ENCODE data around the gene MLC1.
A peak's percentile ranks its signal among the peaks of the same experiment; 100 is the strongest.

The MLC1 gene

GRCh38 chr22:50082197-50082715, 3.0 kb downstream of the MLC1 start:
- no peak overlapping the region for H3K4ac ChIP-seq (ENCODE audit: low read depth in 1 of 2, low read length in 2 of 2)
- no peak overlapping the region for H4K91ac ChIP-seq (ENCODE audit: low read length)
- H3K27ac ChIP-seq (ENCODE audit: low read length, poor library complexity, severe bottlenecking): no peak overlapping the region
- H3K4me1 ChIP-seq (ENCODE audit: control insufficient read depth, insufficient read depth, low read depth, low read length): peaks cover 2% of the 10 kb centered on the region
- H4K8ac ChIP-seq (ENCODE audit: low read length): no peak overlapping the region
- DNase-seq: no peak
- no peak overlapping the region for H2BK12ac ChIP-seq (ENCODE audit: low read length in 2 of 2)
- H3K18ac ChIP-seq (ENCODE audit: low read depth in 1 of 2, low read length in 2 of 2): no peak overlapping the region
- H3K9me3 ChIP-seq (ENCODE audit: control insufficient read depth, low read length): no peaks in the 10 kb centered on the region
- no peaks in the 10 kb centered on the region for H3K79me1 ChIP-seq (replicated peaks; ENCODE audit: low read length, poor library complexity, severe bottlenecking)
- 93% methylated on average over 18 of the region's 18 CpGs for WGBS
- no peak overlapping the region for H2BK15ac ChIP-seq (ENCODE audit: low read depth, poor library complexity, severe bottlenecking)
- no peak overlapping the region for H2AK5ac ChIP-seq (ENCODE audit: low read length, severe bottlenecking)
- H3K27me3 ChIP-seq (ENCODE audit: control insufficient read depth in 1 of 2, insufficient read depth in 1 of 2, low read length in 2 of 2): peaks cover 20 to 40% of the 10 kb centered on the region in 2 experiments
- H3K36me3 ChIP-seq (ENCODE audit: control insufficient read depth in 1 of 2, insufficient read depth in 2 of 2, low read depth in 1 of 2, low read length in 2 of 2): peaks cover 0 to 3% of the 10 kb centered on the region in 2 experiments
- H3K4me2 ChIP-seq (ENCODE audit: low read length, poor library complexity, severe bottlenecking): no peak overlapping the region
- no peak overlapping the region for H2BK5ac ChIP-seq (ENCODE audit: low read depth, low read length, poor library complexity, severe bottlenecking)
- H2AFZ ChIP-seq (ENCODE audit: low read depth, low read length): no peak overlapping the region
- no peak overlapping the region for H2BK120ac ChIP-seq (ENCODE audit: low read depth, low read length)
- H3K9ac ChIP-seq (ENCODE audit: low read length): no peak overlapping the region
- H3K4me3 ChIP-seq (ENCODE audit: insufficient read depth in 1 of 2, low read depth in 1 of 2, low read length in 2 of 2): no peak overlapping the region
- no peak overlapping the region for H3K23ac ChIP-seq (ENCODE audit: low read length in 2 of 2)
- H3K14ac ChIP-seq (ENCODE audit: low read length in 2 of 2): no peak overlapping the region

GRCh38 chr22:50081426-50082196, 3.6 kb downstream of the MLC1 start:
- no peaks in the 10 kb centered on the region for H3K79me1 ChIP-seq (replicated peaks; ENCODE audit: low read length, poor library complexity, severe bottlenecking)
- H3K9ac ChIP-seq (ENCODE audit: low read length): no peak overlapping the region
- H3K27me3 ChIP-seq (ENCODE audit: control insufficient read depth in 1 of 2, insufficient read depth in 1 of 2, low read length in 2 of 2): peaks cover 20 to 43% of the 10 kb centered on the region in 2 experiments
- DNase-seq: no peak
- no peak overlapping the region for H3K4ac ChIP-seq (ENCODE audit: low read depth in 1 of 2, low read length in 2 of 2)
- H3K27ac ChIP-seq (ENCODE audit: low read length, poor library complexity, severe bottlenecking): no peak overlapping the region
- H3K4me3 ChIP-seq (ENCODE audit: insufficient read depth in 1 of 2, low read depth in 1 of 2, low read length in 2 of 2): no peak overlapping the region
- no peak overlapping the region for H2AK5ac ChIP-seq (ENCODE audit: low read length, severe bottlenecking)
- no peak overlapping the region for H2BK12ac ChIP-seq (ENCODE audit: low read length in 2 of 2)
- no peak overlapping the region for H2BK5ac ChIP-seq (ENCODE audit: low read depth, low read length, poor library complexity, severe bottlenecking)
- no peak overlapping the region for H3K14ac ChIP-seq (ENCODE audit: low read length in 2 of 2)
- peaks cover 0 to 3% of the 10 kb centered on the region in 2 experiments for H3K36me3 ChIP-seq (ENCODE audit: control insufficient read depth in 1 of 2, insufficient read depth in 2 of 2, low read depth in 1 of 2, low read length in 2 of 2)
- 94% methylated on average over 27 of the region's 27 CpGs for WGBS
- peaks cover 2% of the 10 kb centered on the region for H3K4me1 ChIP-seq (ENCODE audit: control insufficient read depth, insufficient read depth, low read depth, low read length)
- H2AFZ ChIP-seq (ENCODE audit: low read depth, low read length): no peak overlapping the region
- H3K18ac ChIP-seq (ENCODE audit: low read depth in 1 of 2, low read length in 2 of 2): no peak overlapping the region
- H2BK120ac ChIP-seq (ENCODE audit: low read depth, low read length): no peak overlapping the region
- H3K23ac ChIP-seq (ENCODE audit: low read length in 2 of 2): peak overlapping the region in 1 of 2 experiments; percentile 50
- no peak overlapping the region for H4K8ac ChIP-seq (ENCODE audit: low read length)
- no peak overlapping the region for H4K91ac ChIP-seq (ENCODE audit: low read length)
- H3K4me2 ChIP-seq (ENCODE audit: low read length, poor library complexity, severe bottlenecking): no peak overlapping the region
- no peaks in the 10 kb centered on the region for H3K9me3 ChIP-seq (ENCODE audit: control insufficient read depth, low read length)
- no peak overlapping the region for H2BK15ac ChIP-seq (ENCODE audit: low read depth, poor library complexity, severe bottlenecking)

GRCh38 chr22:50080077-50080465, 5.2 kb downstream of the MLC1 start:
- H2AFZ ChIP-seq (ENCODE audit: low read depth, low read length): no peak overlapping the region
- no peak overlapping the region for H2BK120ac ChIP-seq (ENCODE audit: low read depth, low read length)
- DNase-seq: no peak
- no peak overlapping the region for H3K14ac ChIP-seq (ENCODE audit: low read length in 2 of 2)
- H3K4me2 ChIP-seq (ENCODE audit: low read length, poor library complexity, severe bottlenecking): no peak overlapping the region
- H3K23ac ChIP-seq (ENCODE audit: low read length in 2 of 2): no peak overlapping the region
- no peak overlapping the region for H2BK15ac ChIP-seq (ENCODE audit: low read depth, poor library complexity, severe bottlenecking)
- H3K9me3 ChIP-seq (ENCODE audit: control insufficient read depth, low read length): no peaks in the 10 kb centered on the region
- H3K18ac ChIP-seq (ENCODE audit: low read depth in 1 of 2, low read length in 2 of 2): no peak overlapping the region
- no peak overlapping the region for H3K27ac ChIP-seq (ENCODE audit: low read length, poor library complexity, severe bottlenecking)
- peaks cover 2% of the 10 kb centered on the region for H3K4me1 ChIP-seq (ENCODE audit: control insufficient read depth, insufficient read depth, low read depth, low read length)
- no peak overlapping the region for H2BK12ac ChIP-seq (ENCODE audit: low read length in 2 of 2)
- peaks cover 0 to 3% of the 10 kb centered on the region in 2 experiments for H3K36me3 ChIP-seq (ENCODE audit: control insufficient read depth in 1 of 2, insufficient read depth in 2 of 2, low read depth in 1 of 2, low read length in 2 of 2)
- H4K91ac ChIP-seq (ENCODE audit: low read length): no peak overlapping the region
- no peak overlapping the region for H2BK5ac ChIP-seq (ENCODE audit: low read depth, low read length, poor library complexity, severe bottlenecking)
- H3K9ac ChIP-seq (ENCODE audit: low read length): no peak overlapping the region
- H4K8ac ChIP-seq (ENCODE audit: low read length): no peak overlapping the region
- no peak overlapping the region for H2AK5ac ChIP-seq (ENCODE audit: low read length, severe bottlenecking)
- H3K27me3 ChIP-seq (ENCODE audit: control insufficient read depth in 1 of 2, insufficient read depth in 1 of 2, low read length in 2 of 2): peaks cover 15 to 43% of the 10 kb centered on the region in 2 experiments
- no peaks in the 10 kb centered on the region for H3K79me1 ChIP-seq (replicated peaks; ENCODE audit: low read length, poor library complexity, severe bottlenecking)
- WGBS: 93% methylated on average over 13 of the region's 13 CpGs
- H3K4me3 ChIP-seq (ENCODE audit: insufficient read depth in 1 of 2, low read depth in 1 of 2, low read length in 2 of 2): no peak overlapping the region
- no peak overlapping the region for H3K4ac ChIP-seq (ENCODE audit: low read depth in 1 of 2, low read length in 2 of 2)

GRCh38 chr22:50078761-50079160, 6.5 kb downstream of the MLC1 start:
- H2AFZ ChIP-seq (ENCODE audit: low read depth, low read length): no peak overlapping the region
- no peak overlapping the region for H2AK5ac ChIP-seq (ENCODE audit: low read length, severe bottlenecking)
- no peaks in the 10 kb centered on the region for H3K9me3 ChIP-seq (ENCODE audit: control insufficient read depth, low read length)
- peaks cover 8 to 51% of the 10 kb centered on the region in 2 experiments for H3K27me3 ChIP-seq (ENCODE audit: control insufficient read depth in 1 of 2, insufficient read depth in 1 of 2, low read length in 2 of 2)
- no peak overlapping the region for H3K14ac ChIP-seq (ENCODE audit: low read length in 2 of 2)
- H3K36me3 ChIP-seq (ENCODE audit: control insufficient read depth in 1 of 2, insufficient read depth in 2 of 2, low read depth in 1 of 2, low read length in 2 of 2): peaks cover 0 to 3% of the 10 kb centered on the region in 2 experiments
- no peak overlapping the region for H3K4me3 ChIP-seq (ENCODE audit: insufficient read depth in 1 of 2, low read depth in 1 of 2, low read length in 2 of 2)
- no peak overlapping the region for H3K27ac ChIP-seq (ENCODE audit: low read length, poor library complexity, severe bottlenecking)
- H2BK120ac ChIP-seq (ENCODE audit: low read depth, low read length): no peak overlapping the region
- no peak overlapping the region for H4K8ac ChIP-seq (ENCODE audit: low read length)
- no peak overlapping the region for H3K9ac ChIP-seq (ENCODE audit: low read length)
- no peak overlapping the region for H3K4ac ChIP-seq (ENCODE audit: low read depth in 1 of 2, low read length in 2 of 2)
- no peak overlapping the region for H2BK5ac ChIP-seq (ENCODE audit: low read depth, low read length, poor library complexity, severe bottlenecking)
- H3K79me1 ChIP-seq (replicated peaks; ENCODE audit: low read length, poor library complexity, severe bottlenecking): no peaks in the 10 kb centered on the region
- H2BK12ac ChIP-seq (ENCODE audit: low read length in 2 of 2): no peak overlapping the region
- no peak overlapping the region for H2BK15ac ChIP-seq (ENCODE audit: low read depth, poor library complexity, severe bottlenecking)
- H4K91ac ChIP-seq (ENCODE audit: low read length): no peak overlapping the region
- no peak overlapping the region for H3K18ac ChIP-seq (ENCODE audit: low read depth in 1 of 2, low read length in 2 of 2)
- no peak overlapping the region for H3K4me2 ChIP-seq (ENCODE audit: low read length, poor library complexity, severe bottlenecking)
- DNase-seq: no peak
- no peaks in the 10 kb centered on the region for H3K4me1 ChIP-seq (ENCODE audit: control insufficient read depth, insufficient read depth, low read depth, low read length)
- H3K23ac ChIP-seq (ENCODE audit: low read length in 2 of 2): no peak overlapping the region
- WGBS: 87% methylated on average over 9 of the region's 9 CpGs

Data from mesenchymal stem cell (in vitro differentiated cells and primary cell).